Tibial artery (tissue), 4 donors: Measurements from ENCODE around the gene TACR1.
"Not testable (repeated sequence)": the region's sequence is repeated elsewhere in the genome, so short reads cannot be mapped to it uniquely, and the experiment has no call there.

Experiments used
- DNase-seq, 2 donors: peaks; one replicate each; pipeline ENCODE4 v3.0.0-alpha.2; 2019
- H3K27ac ChIP-seq, 2 donors: fragments of 200-600 bp; sonication (generic) in 1 of 2; 1 replicate in 1 of 2; 2 replicates in 1 of 2; pipeline ENCODE4 v1.5.1; 2018 to 2019; ENCODE audit warnings: mild to moderate bottlenecking in 1 of 2
- H3K27me3 ChIP-seq, 2 donors: fragments of 200-600 bp; sonication (generic) in 1 of 2; one replicate each; pipeline versions ENCODE4 v1.5.1 to v1.6.0; 2016 to 2019
- H3K36me3 ChIP-seq, 3 donors: fragments of 200-600 bp; sonication (generic) in 2 of 3; one replicate each; pipeline ENCODE4 v1.5.1; 2016 to 2019; ENCODE audit warnings: mild to moderate bottlenecking in 2 of 3
- H3K4me1 ChIP-seq, 4 donors: fragments of 200-600 bp; sonication (generic) in 2 of 4; 1 replicate in 3 of 4; 2 replicates in 1 of 4; pipeline ENCODE4 v1.5.1; 2016 to 2019
- H3K4me3 ChIP-seq, 2 donors: fragments of 200-600 bp; sonication (generic) in 1 of 2; 1 replicate in 1 of 2; 2 replicates in 1 of 2; pipeline ENCODE4 v1.5.1; 2018 to 2019; ENCODE audit warnings: mild to moderate bottlenecking in 2 of 2
- H3K9me3 ChIP-seq, 3 donors: fragments of 200-600 bp; sonication (generic) in 1 of 3; one replicate each; pipeline ENCODE4 v1.5.1; 2016 to 2019
- CTCF ChIP-seq, 2 experiments: fragments of 200-600 bp in 1 of 2; fragments of 450-650 bp in 1 of 2; IDR thresholded peaks; one replicate each; pipeline ENCODE4 v1.5.1; 2017 to 2019; ENCODE audit warnings: antibody characterized with exemption in 2 of 2, mild to moderate bottlenecking in 1 of 2, moderate library complexity in 1 of 2
- intact Hi-C: fragments of 100-400 bp; cut with DNase I; formaldehyde crosslinking; loops from one replicate; pipeline ENCODE4 v1.15.0; 2023; ENCODE audit warnings: low total_unique reads

The TACR1 gene

GRCh38 chr2:75153221-75153620 lies 46.1 kb downstream of the TACR1 start:
- DNase-seq = no peak
- intact Hi-C loops = no loop called here
- Histone ChIP-seq H3K4me1 (no peaks in the 10 kb centered on the region), H3K4me3 (no peak overlapping the region), H3K27me3 (no peaks in the 10 kb centered on the region), H3K9me3 (no peaks in the 10 kb centered on the region), H3K36me3 (no peaks in the 10 kb centered on the region), H3K27ac (no peak overlapping the region)
- TF ChIP-seq CTCF (IDR thresholded peaks at IDR 0.05) = no peak

GRCh38 chr2:75152243-75152642 lies 47.1 kb downstream of the TACR1 start:
- DNase-seq, intact Hi-C loops, H3K27me3 ChIP-seq: not testable (repeated sequence)

GRCh38 chr2:75147884-75148283 lies 51.4 kb downstream of the TACR1 start:
- H3K9me3 ChIP-seq, H3K4me3 ChIP-seq, H3K27me3 ChIP-seq, H3K36me3 ChIP-seq, DNase-seq, intact Hi-C loops, H3K27ac ChIP-seq: not testable (repeated sequence)
- peaks cover 0 to 25% (median 5%) of the 10 kb centered on the region in 4 donors for H3K4me1 ChIP-seq

More at GRCh38 chr2:75152243-75152642, 47.1 kb downstream of the TACR1 start:
- not testable (repeated sequence) for H3K4me3 ChIP-seq, H3K4me1 ChIP-seq, H3K36me3 ChIP-seq, H3K9me3 ChIP-seq, H3K27ac ChIP-seq

- no peak overlapping the region for H3K4me3 ChIP-seq
Measured at GRCh38 chr2:75146606-75147332, 52.6 kb downstream of the TACR1 start.

GRCh38 chr2:75146221-75146605 lies 53.1 kb downstream of the TACR1 start:
- not testable (repeated sequence) for DNase-seq, H3K4me3 ChIP-seq

More at GRCh38 chr2:75146606-75147332, 52.6 kb downstream of the TACR1 start:
- Histone ChIP-seq H3K36me3 (no peaks in the 10 kb centered on the region), H3K4me1 (peaks cover 0 to 37% (median 11%) of the 10 kb centered on the region in 4 donors), H3K27me3 (no peaks in the 10 kb centered on the region), H3K9me3 (no peaks in the 10 kb centered on the region), H3K27ac (peak overlapping the region in 1 of 2 donors; percentile 23)
- no peak for TF ChIP-seq CTCF (IDR thresholded peaks at IDR 0.05)
- intact Hi-C loops = no loop called here
- DNase-seq = no peak

GRCh38 chr2:75142081-75142480 lies 57.2 kb downstream of the TACR1 start:
- intact Hi-C loops = no loop called here
- no peak for DNase-seq
- no peak for TF ChIP-seq CTCF (IDR thresholded peaks at IDR 0.05)
- no peaks in the 10 kb centered on the region for H3K36me3 ChIP-seq
- peak overlapping the region; percentile 36 to 66 for H3K27ac ChIP-seq
- peaks cover 0 to 43% (median 15%) of the 10 kb centered on the region in 4 donors for H3K4me1 ChIP-seq
- no peak overlapping the region for H3K4me3 ChIP-seq
- no peaks in the 10 kb centered on the region for H3K27me3 ChIP-seq
- H3K9me3 ChIP-seq = no peaks in the 10 kb centered on the region

More at GRCh38 chr2:75146221-75146605, 53.1 kb downstream of the TACR1 start:
- H3K36me3 ChIP-seq, H3K27ac ChIP-seq, H3K27me3 ChIP-seq, H3K9me3 ChIP-seq, intact Hi-C loops: not testable (repeated sequence)
- peaks cover 0 to 42% (median 14%) of the 10 kb centered on the region in 4 donors for H3K4me1 ChIP-seq

- Histone ChIP-seq H3K27ac (no peak overlapping the region), H3K36me3 (no peaks in the 10 kb centered on the region), H3K4me1 (peaks cover 0 to 30% (median 11%) of the 10 kb centered on the region in 4 donors), H3K27me3 (no peaks in the 10 kb centered on the region), H3K4me3 (no peak overlapping the region), H3K9me3 (no peaks in the 10 kb centered on the region)
- intact Hi-C loops = no loop called here
- TF ChIP-seq CTCF (IDR thresholded peaks at IDR 0.05) = no peak
- DNase-seq = no peak
Measured at GRCh38 chr2:75140288-75140687, 59.0 kb downstream of the TACR1 start.
